Dedifferentiated amniotic fluid mesenchymal stem cell (primary cell): ENCODE results near the gene BACH2.
"Not testable (repeated sequence)": the region's sequence is repeated elsewhere in the genome, so short reads cannot be mapped to it uniquely, and the experiment has no call there.

Experiments
- DNase-seq: peaks from one replicate; pipeline ENCODE4 v3.0.0-alpha.2; 2016; ENCODE audit errors: extremely low spot score

BACH2 gene

DNA sequence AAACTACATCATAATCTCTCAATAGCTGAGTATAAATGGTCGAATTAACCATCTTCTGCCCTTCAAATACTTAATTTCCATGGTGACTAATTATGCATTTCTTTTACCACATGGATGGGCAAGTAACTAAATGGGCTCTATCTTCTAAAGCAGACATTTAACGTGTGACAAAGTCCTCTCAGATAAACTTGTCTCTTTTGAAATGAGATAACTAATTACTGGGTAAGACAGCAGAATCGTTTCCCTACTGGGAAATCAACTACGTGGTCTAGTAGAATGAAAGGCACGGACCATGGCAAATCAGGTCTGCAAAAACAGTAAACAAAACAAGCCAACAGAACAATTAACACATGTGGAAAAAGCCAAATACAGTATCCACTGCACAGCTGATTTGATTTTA lies 137.7 kb downstream of the BACH2 start:
- no peak for DNase-seq

- no peak for DNase-seq
These were observed 139.2 kb downstream of the BACH2 start for GRCh38 chr6:90157441-90157840.

DNA sequence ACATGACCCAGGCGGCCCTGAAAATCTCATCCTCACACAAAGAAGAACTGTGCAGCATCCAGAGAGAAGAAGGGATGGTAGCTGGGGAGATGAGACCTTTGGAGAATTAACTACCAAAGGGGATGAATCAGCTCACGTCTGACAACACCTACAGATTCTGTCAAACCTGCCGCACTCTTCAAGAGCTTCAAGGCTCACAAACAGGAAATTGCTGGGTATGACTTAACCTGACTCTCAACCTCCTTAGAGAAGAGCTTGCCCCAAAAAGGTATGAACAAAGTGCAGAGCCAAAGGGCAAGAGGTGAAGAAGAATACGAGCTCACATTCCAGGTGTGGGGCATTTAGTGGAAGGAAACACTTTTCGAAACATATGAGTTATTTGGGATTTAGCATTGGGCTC lies 139.8 kb downstream of the BACH2 start:
- DNase-seq = no peak

DNA sequence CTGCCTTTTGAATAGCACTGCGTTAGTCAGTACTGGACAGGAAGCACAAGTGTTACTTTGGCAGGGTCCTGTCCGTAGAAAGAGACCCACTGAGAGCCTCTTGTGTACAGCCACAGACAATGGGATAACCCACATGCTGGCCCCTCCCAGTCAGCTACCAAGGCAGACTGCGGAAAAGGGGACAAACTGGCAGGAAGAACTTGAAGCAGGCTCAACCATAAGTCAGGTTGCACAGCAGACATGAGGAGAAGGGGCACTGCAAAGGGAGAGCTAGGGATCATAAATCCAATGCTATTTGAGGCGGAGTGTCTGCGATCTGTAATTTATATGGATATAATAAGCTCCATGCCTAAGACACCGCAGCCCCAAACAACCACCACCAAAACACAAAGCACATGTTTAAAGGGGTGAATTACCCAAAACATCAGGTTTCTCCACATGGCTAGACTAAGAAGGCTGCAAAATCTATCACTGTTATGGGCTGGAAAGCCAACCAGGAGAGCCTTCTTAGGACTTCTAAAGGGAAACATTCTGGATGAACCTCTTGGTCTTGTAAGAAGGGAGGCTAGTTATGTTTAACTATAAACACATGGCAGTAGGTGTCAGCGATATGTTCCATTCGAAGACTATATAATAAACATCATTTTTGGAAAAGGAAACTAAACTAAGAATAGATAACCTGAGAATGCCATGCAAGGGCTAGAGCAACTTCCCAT lies 141.7 kb downstream of the BACH2 start:
- DNase-seq = no peak

- no peak for DNase-seq
These were observed 144.8 kb downstream of the BACH2 start for GRCh38 chr6:90151576-90152422.

DNA sequence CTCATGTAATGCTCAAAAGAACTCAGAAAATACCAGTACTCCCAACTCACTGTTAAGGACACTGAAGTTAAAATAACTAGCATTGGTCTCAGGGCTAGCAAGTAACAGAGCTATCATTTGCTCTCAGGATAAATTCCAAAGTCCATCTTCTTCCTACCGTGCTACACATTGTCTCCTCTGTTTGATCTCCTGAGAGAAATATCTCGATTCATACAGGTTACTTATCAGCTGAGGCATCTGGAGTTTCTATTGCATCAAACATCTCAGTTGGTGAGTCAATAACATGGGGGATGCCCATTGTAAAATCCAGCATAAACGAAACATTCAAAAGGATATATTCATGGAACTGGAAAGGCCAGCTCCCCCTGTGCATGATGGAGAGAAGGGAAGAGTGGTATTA lies 147.4 kb downstream of the BACH2 start:
- no peak for DNase-seq

DNA sequence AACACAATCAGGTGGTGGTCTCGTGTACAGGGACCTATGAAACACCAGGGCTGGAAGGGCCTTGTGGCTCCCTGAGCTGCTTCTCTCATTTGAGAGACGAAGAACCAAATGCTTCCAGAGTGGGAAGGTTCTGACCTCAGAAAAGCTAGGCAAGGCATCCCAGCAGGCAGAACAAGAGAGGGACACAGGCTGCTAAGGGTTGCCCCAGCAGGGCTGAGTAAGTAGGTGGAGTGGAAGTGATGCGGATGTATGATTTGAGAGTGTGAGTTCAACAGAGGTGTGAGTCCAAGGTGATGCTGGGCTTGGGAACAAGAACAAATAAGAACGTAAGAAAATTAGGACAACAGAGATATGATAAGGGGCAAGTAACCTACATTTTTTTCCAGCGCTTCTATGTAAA lies 147.8 kb downstream of the BACH2 start:
- no peak for DNase-seq

DNA sequence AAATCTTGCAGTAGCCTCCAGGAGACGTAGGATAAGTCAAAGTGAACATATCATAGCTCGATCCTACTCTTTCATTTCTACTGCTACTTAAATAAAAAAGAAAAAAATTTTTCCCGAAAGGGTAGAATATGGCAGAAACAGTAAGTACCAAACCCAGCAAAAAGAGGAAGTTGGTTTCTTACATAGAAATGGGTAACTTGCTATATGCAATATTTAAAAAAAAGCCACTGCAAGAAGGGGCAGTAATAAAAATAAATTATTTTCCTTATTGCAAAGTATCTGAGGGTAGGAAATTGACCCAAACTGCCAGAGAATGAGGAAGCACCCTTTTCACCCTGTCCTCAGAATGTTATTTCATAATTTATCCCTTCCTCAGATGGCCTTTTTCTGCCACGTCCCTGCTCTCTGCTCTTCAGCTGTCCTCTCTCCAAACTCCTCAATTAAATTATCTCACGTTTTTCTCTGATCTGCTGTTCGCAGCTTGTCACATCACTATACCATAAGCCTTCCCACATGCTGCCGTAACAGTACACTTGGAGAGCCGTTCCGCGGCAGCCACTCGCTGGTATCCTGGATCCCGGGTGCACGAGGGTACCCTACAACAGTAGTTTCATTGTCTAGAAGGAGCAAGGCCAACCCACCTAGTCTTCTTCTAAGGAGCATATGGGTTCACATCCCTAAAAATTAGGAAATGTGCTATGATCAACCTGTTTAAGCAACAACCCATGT lies 149.6 kb downstream of the BACH2 start:
- no peak for DNase-seq

- no peak for DNase-seq
These were observed 150.6 kb downstream of the BACH2 start for GRCh38 chr6:90146024-90146423.

- DNase-seq = no peak
These were observed 151.6 kb downstream of the BACH2 start for GRCh38 chr6:90144928-90145555.

- DNase-seq = no peak
These were observed 152.2 kb downstream of the BACH2 start for GRCh38 chr6:90144396-90144795.

DNA sequence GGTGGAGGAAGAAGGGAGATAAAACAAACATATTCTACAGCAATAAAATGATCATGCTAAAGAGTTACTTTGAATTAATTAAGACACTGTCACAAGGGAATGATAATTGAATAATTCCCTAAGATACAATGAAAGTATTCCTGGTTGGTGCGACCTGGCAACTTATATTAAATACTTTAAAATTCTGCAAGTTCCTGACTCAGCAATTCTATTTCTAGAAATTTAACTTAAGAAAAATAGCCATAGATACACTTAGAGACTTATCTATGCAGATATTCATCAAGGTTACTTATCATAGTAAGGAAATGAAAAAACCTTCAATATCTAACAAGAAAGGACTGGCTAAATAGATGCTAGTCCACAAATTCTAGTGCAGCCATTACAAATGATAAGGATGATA lies 156.0 kb downstream of the BACH2 start:
- DNase-seq = no peak

- no peak for DNase-seq
These were observed 157.3 kb downstream of the BACH2 start for GRCh38 chr6:90139272-90139817.

GRCh38 chr6:90136837-90137568 lies 159.6 kb downstream of the BACH2 start:
- DNase-seq = no peak

DNA sequence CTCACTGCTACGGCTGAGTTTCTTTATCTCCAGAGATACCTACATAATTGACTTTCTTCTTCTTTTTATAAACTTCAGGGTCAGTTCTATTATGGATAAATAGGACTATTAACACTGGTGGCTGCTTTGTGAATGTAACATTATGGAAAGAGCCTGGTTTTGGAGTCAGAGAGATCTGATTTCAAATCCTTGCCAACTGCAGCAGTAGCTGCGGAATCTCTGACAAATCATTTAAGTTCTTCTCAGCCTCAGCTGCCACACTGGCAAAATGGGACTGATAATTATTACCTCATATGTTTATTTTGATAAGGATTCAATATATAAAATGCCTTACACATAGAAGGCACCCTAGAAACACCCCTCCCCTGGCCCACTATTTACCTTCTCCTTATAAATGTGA lies 160.5 kb downstream of the BACH2 start:
- no peak for DNase-seq

DNA sequence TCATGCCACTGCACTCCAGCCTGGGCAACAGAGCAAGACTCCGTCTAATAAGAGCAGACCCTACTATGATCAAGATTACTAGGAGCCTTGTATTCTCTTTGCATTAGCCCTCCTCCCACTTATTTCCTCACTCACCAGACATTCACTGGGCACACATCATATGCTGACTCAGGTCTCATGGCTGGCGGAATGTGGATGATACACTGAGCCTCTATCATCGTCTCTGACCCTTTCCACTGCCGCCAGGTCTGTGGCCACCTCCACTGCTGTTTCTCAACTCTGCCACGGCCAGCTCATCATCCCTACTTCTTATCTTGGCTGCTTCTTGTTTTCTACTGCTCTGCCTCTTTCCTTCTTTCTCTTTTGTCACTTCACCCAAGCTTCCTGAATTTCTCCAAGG lies 161.0 kb downstream of the BACH2 start:
- no peak for DNase-seq

GRCh38 chr6:90133664-90134063 lies 163.0 kb downstream of the BACH2 start:
- DNase-seq = not testable (repeated sequence)

DNA sequence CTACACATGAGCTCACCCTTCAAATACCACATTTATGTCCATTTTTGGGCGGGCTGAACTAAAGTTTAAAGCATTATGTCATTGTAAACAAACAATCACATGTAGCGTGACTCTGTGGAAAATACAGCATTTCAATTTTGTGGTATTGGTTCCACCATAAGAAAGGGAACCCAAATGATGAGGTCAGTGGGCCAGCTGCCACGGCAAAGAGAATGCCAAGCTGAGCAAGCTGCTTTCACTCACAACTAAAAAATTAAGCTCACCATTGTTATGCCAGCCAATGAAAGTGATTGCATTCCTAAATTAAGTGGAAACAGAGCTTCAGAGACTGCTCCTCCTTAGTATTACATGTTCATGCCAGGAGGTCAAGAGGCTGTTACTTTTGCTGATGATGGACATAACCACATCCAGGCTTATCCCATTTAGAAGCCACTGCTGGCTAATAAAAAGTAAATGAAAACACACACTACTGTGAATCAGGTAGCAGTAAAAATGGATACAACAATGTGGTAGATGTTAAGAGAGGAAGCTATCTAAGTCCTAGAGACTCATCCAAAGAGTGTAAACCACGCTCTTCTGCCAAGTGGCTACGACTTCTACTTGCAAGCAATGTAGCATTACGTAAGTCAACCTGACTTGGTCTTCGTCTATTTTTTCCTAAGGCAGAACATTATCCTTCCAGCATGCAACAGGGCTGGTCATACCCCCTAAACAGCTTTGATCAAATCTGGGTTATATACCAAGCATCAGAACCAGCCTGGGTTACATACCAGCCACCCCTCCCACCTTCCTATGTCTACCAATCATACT lies 164.8 kb downstream of the BACH2 start:
- DNase-seq = peak; percentile 80

- DNase-seq = no peak
These were observed 165.5 kb downstream of the BACH2 start for GRCh38 chr6:90131125-90131524.

- DNase-seq = not testable (repeated sequence)
These were observed 168.0 kb downstream of the BACH2 start for GRCh38 chr6:90128687-90129086.
